ENCODE data around the gene CAPN5.

The CAPN5 gene

DNA sequence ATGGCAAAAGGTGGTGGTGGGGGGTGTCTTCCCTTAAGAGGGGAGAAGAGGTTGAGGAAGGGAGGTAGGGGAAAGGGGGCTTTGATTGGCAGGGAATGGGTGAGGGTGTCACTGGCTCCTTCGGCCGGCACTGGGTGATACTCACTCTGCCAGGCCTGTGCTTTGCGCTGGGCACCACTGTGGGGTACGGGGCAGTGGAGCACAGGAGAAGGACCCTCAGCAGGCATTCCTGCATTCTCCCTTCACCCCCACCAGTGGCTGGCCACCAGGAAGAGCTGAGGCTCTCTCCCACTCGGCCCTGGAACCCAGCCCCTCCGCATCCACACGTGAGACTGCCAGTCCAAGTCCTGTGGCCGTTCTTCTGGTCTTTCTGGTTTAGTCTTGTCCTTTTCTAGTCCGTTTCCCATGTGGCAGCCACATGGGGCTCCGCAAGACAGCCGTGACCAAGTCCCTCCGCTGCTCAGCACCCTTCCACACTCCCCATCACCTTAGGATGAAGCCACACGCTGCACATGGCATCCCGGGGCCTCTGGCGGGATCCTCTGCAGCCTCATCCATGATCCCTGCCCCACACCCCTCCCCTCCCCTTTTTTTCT, 8.0 kb downstream of the CAPN5 start:
- H3K4me1 ChIP-seq (ENCODE audit: control insufficient read depth, low read length), result peaks cover 2% of the 10 kb centered on the region
- no peaks in the 10 kb centered on the region for H3K9me3 ChIP-seq (ENCODE audit: control insufficient read depth, insufficient read depth, low read length)
- H3K27me3 ChIP-seq (ENCODE audit: control insufficient read depth, low read length), result peaks cover 2% of the 10 kb centered on the region; the same call in 1 of the 2 replicates
- H3F3A ChIP-seq (ENCODE audit: control insufficient read depth, insufficient read depth), result no peaks in the 10 kb centered on the region
- no peaks in the 10 kb centered on the region for H3K79me2 ChIP-seq (ENCODE audit: control insufficient read depth, low read length)
- TF ChIP-seq, protein P1, sequence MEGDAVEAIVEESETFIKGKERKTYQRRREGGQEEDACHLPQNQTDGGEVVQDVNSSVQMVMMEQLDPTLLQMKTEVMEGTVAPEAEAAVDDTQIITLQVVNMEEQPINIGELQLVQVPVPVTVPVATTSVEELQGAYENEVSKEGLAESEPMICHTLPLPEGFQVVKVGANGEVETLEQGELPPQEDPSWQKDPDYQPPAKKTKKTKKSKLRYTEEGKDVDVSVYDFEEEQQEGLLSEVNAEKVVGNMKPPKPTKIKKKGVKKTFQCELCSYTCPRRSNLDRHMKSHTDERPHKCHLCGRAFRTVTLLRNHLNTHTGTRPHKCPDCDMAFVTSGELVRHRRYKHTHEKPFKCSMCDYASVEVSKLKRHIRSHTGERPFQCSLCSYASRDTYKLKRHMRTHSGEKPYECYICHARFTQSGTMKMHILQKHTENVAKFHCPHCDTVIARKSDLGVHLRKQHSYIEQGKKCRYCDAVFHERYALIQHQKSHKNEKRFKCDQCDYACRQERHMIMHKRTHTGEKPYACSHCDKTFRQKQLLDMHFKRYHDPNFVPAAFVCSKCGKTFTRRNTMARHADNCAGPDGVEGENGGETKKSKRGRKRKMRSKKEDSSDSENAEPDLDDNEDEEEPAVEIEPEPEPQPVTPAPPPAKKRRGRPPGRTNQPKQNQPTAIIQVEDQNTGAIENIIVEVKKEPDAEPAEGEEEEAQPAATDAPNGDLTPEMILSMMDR (IDR thresholded peaks at IDR 0.05; ENCODE audit: low read depth, low read length, poor library complexity, severe bottlenecking), result no peak
- TF ChIP-seq EZH2phosphoT487 (IDR thresholded peaks at IDR 0.05; ENCODE audit: borderline replicate concordance, low read length), result no peak
- no peaks in the 10 kb centered on the region for H3K36me3 ChIP-seq (ENCODE audit: control insufficient read depth, low read length)
- H3K9me2 ChIP-seq (replicated peaks; ENCODE audit: control insufficient read depth, low read length), result no peaks in the 10 kb centered on the region
- no peaks in the 10 kb centered on the region for H4K20me1 ChIP-seq (ENCODE audit: control insufficient read depth, insufficient read depth, low read depth, low read length)
- H3K4me2 ChIP-seq (ENCODE audit: low read length), result no peak overlapping the region
- H3K27ac ChIP-seq (ENCODE audit: low read depth, low read length), result no peak overlapping the region
- no peak overlapping the region for H3K4me3 ChIP-seq (ENCODE audit: low read length)

DNA sequence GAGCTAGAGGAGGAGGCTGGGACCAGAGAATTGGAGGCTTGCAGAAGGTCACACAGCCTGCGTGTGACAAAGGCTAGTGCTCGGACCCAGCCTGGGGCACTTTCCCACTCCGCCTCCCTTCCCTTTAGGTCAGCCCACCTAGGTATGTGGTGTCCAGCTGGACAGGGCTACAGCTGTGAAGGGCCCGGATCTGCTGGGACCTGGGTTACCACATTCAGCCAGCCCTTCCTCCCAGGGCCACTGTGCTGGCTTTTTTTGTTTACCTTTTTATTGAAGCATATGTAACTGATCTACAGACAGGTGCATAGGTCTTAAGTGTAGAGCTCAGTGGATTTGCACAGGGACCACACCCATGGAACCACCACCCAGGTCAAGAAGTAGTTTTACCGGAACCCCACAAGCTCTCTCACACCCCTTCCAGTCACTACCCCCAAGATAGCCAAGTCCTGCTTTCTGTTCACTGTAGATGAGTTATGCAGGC, 8.7 kb downstream of the CAPN5 start:
- TF ChIP-seq, protein P1 (IDR thresholded peaks at IDR 0.05; ENCODE audit: low read depth, low read length, poor library complexity, severe bottlenecking), result no peak
- no peak for TF ChIP-seq EZH2phosphoT487 (IDR thresholded peaks at IDR 0.05; ENCODE audit: borderline replicate concordance, low read length)
- H3K27me3 ChIP-seq (ENCODE audit: control insufficient read depth, low read length), result no peaks in the 10 kb centered on the region
- H3K79me2 ChIP-seq (ENCODE audit: control insufficient read depth, low read length), result no peaks in the 10 kb centered on the region
- H3K36me3 ChIP-seq (ENCODE audit: control insufficient read depth, low read length), result no peaks in the 10 kb centered on the region
- H3K27ac ChIP-seq (ENCODE audit: low read depth, low read length), result no peak overlapping the region
- H3K4me1 ChIP-seq (ENCODE audit: control insufficient read depth, low read length), result peaks cover 10% of the 10 kb centered on the region
- no peak overlapping the region for H3K4me3 ChIP-seq (ENCODE audit: low read length)
- no peaks in the 10 kb centered on the region for H3K9me2 ChIP-seq (replicated peaks; ENCODE audit: control insufficient read depth, low read length)
- no peaks in the 10 kb centered on the region for H4K20me1 ChIP-seq (ENCODE audit: control insufficient read depth, insufficient read depth, low read depth, low read length)
- H3F3A ChIP-seq (ENCODE audit: control insufficient read depth, insufficient read depth), result no peaks in the 10 kb centered on the region
- no peak overlapping the region for H3K4me2 ChIP-seq (ENCODE audit: low read length)
- H3K9me3 ChIP-seq (ENCODE audit: control insufficient read depth, insufficient read depth, low read length), result no peaks in the 10 kb centered on the region

DNA sequence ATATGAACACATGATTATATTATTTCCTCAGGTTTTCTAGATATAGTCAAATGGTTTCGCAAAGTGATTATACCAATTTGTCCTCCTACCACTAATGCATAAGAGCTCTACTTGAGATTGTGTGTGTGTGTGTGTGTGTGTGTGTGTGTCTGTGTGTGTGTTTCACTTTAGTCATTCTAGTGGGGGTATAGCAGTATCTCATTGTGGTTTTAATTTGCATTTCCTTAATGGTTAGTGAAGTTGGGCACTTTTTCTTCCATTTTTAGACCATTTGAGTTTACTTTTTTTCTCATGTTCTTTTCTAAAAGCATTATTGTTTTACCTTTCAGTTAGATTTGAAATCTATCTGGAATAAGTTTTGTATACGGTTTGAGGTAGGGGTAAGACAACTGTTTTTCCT, 12.9 kb downstream of the CAPN5 start:
- Histone ChIP-seq H3K4me1 (ENCODE audit: control insufficient read depth, low read length) (peaks cover 10% of the 10 kb centered on the region), H3K79me2 (ENCODE audit: control insufficient read depth, low read length) (no peaks in the 10 kb centered on the region), H3K27ac (ENCODE audit: low read depth, low read length) (no peak overlapping the region), H3K4me3 (ENCODE audit: low read length) (no peak overlapping the region), H3K9me3 (ENCODE audit: control insufficient read depth, insufficient read depth, low read length) (no peaks in the 10 kb centered on the region), H4K20me1 (ENCODE audit: control insufficient read depth, insufficient read depth, low read depth, low read length) (no peaks in the 10 kb centered on the region), H3K36me3 (ENCODE audit: control insufficient read depth, low read length) (no peaks in the 10 kb centered on the region), H3F3A (ENCODE audit: control insufficient read depth, insufficient read depth) (no peaks in the 10 kb centered on the region), H3K9me2 (replicated peaks; ENCODE audit: control insufficient read depth, low read length) (no peaks in the 10 kb centered on the region), H3K27me3 (ENCODE audit: control insufficient read depth, low read length) (no peaks in the 10 kb centered on the region), H3K4me2 (ENCODE audit: low read length) (0 out of 2 replicates have a peak overlapping the region, but pooled peaks have one; percentile 12)
- no peak for TF ChIP-seq EZH2phosphoT487 (IDR thresholded peaks at IDR 0.05; ENCODE audit: borderline replicate concordance, low read length)
- TF ChIP-seq, protein P1 (IDR thresholded peaks at IDR 0.05; ENCODE audit: low read depth, low read length, poor library complexity, severe bottlenecking), result no peak
